Neural progenitor cell (in vitro differentiated cells): ENCODE data around the gene TRIM39.

ENCODE experiments used
- CTCF ChIP-seq: fragments of 200-600 bp; sonication (generic); IDR thresholded peaks from 2 replicates; pipeline ENCODE4 v1.5.1; 2017; ENCODE audit warnings: antibody characterized with exemption, mild to moderate bottlenecking
- EZH2 ChIP-seq: fragments of 200-600 bp; sonication (generic); IDR thresholded peaks from 2 replicates; pipeline ENCODE4 v1.6.1; 2017; ENCODE audit warnings: antibody characterized with exemption, mild to moderate bottlenecking, moderate library complexity

DNA sequence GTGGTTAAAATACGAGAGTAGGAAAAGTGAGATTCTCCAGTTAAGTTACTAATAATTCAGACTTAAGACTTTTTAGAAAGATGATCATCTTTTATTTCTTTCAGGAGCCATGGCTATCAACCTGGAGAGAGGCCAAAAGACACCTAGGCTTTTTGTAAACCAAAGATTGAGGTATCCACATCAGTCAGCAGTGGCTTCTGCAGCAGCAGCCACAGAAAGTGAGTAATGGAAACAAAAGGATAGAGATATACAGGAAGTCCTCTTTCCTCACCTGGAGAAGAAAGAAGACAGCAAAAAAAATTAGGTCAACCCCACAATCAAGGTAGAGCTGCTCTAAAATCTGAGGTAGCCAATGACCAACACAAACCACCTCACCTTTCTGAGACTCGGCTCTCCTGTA lies 22.7 kb upstream of the TRIM39 start:
- no peak for TF ChIP-seq CTCF
- no peak for TF ChIP-seq EZH2
